ENCODE data around the gene CRB1.
"Not testable (repeated sequence)": the region's sequence is repeated elsewhere in the genome, so short reads cannot be mapped to it uniquely, and the experiment has no call there.

The CRB1 gene

DNA sequence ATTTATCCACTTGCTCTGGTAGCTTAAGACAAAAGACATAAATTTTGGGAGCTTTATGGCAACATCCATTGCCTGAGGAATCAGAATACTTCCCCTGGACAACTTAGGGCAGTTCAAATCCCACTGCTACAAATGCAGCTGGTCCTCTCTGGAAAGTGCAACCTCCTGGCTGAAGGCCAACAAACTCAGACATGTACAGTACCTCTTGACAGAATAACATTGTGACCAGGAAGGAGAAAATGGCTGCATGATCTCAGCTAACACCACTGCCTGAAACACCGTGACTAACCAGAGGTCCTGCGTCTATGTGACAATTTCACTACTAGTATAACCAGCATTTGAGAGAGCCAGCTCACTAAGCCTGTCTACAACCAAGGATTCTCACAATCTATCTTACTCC is 218.9 kb downstream of the CRB1 start:
- no peak overlapping the region for H3K4me3 ChIP-seq (ENCODE audit: low read length in 2 of 2)
- H3K36me3 ChIP-seq (ENCODE audit: control insufficient read depth in 2 of 2, insufficient read depth in 2 of 2, low read length in 2 of 2), result no peaks in the 10 kb centered on the region

DNA sequence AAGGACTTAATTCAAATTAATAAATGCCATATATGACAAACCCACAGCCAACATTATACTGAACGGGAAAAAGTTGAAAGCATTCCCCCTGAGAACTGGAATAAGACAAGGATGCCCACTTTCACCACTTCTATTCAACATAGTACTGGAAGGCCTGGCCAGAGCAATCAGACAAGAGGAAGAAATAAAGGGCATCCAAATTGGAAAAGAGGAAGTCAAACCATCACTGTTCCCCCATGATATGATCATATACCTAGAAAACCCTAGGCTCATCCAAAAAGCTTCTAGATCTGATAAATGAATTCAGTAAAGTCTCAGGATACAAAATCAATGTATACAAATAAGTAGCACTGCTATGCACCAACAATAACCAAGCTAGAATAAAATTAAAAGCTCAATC is 223.5 kb downstream of the CRB1 start:
- H3K9me3 ChIP-seq (ENCODE audit: control insufficient read depth in 2 of 2, low read length in 2 of 2); H3K4me1 ChIP-seq (ENCODE audit: control insufficient read depth in 2 of 2, insufficient read depth in 2 of 2, low read length in 2 of 2); H3K27me3 ChIP-seq (ENCODE audit: control insufficient read depth in 2 of 2, insufficient read depth in 2 of 2, low read length in 2 of 2); H3K4me3 ChIP-seq (ENCODE audit: low read length in 2 of 2); H3K9ac ChIP-seq (ENCODE audit: low read depth in 1 of 2, low read length in 2 of 2); H3K27ac ChIP-seq (ENCODE audit: low read depth in 2 of 2, low read length in 2 of 2); H3K36me3 ChIP-seq (ENCODE audit: control insufficient read depth in 2 of 2, insufficient read depth in 2 of 2, low read length in 2 of 2): not testable (repeated sequence)

More for the DNA sequence above, 218.9 kb downstream of the CRB1 start:
- H3K9me3 ChIP-seq (ENCODE audit: control insufficient read depth in 2 of 2, low read length in 2 of 2), result no peaks in the 10 kb centered on the region
- H3K9ac ChIP-seq (ENCODE audit: low read depth in 1 of 2, low read length in 2 of 2), result no peak overlapping the region
- H3K4me1 ChIP-seq (ENCODE audit: control insufficient read depth in 2 of 2, insufficient read depth in 2 of 2, low read length in 2 of 2), result no peaks in the 10 kb centered on the region
- H3K27me3 ChIP-seq (ENCODE audit: control insufficient read depth in 2 of 2, insufficient read depth in 2 of 2, low read length in 2 of 2), result no peaks in the 10 kb centered on the region
- no peak overlapping the region for H3K27ac ChIP-seq (ENCODE audit: low read depth in 2 of 2, low read length in 2 of 2)

DNA sequence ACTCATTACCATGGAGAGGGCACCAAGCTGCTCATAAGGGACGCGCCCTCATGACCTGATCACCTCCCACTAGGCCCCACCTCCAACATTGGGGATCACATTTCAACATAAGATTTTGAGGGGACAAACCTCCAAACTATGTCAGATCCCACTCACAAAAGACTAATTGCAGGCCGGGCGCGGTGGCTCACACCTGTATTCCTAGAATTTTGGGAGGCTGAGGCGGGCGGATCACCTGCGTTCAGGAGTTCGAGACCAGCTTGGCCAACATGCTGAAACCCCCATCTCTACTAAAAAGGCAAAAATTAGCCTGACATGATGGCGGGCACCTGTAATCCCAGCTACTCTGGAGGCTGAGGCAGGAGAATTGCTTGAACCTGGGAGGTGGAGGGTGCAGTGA is 228.7 kb downstream of the CRB1 start:
- H3K9ac ChIP-seq (ENCODE audit: low read depth in 1 of 2, low read length in 2 of 2), result no peak overlapping the region
- H3K4me1 ChIP-seq (ENCODE audit: control insufficient read depth in 2 of 2, insufficient read depth in 2 of 2, low read length in 2 of 2), result no peaks in the 10 kb centered on the region
- H3K27me3 ChIP-seq (ENCODE audit: control insufficient read depth in 2 of 2, insufficient read depth in 2 of 2, low read length in 2 of 2), result no peaks in the 10 kb centered on the region
- H3K27ac ChIP-seq (ENCODE audit: low read depth in 2 of 2, low read length in 2 of 2), result no peak overlapping the region
- H3K9me3 ChIP-seq (ENCODE audit: control insufficient read depth in 2 of 2, low read length in 2 of 2), result no peaks in the 10 kb centered on the region
- H3K4me3 ChIP-seq (ENCODE audit: low read length in 2 of 2), result no peak overlapping the region
- H3K36me3 ChIP-seq (ENCODE audit: control insufficient read depth in 2 of 2, insufficient read depth in 2 of 2, low read length in 2 of 2), result no peaks in the 10 kb centered on the region

DNA sequence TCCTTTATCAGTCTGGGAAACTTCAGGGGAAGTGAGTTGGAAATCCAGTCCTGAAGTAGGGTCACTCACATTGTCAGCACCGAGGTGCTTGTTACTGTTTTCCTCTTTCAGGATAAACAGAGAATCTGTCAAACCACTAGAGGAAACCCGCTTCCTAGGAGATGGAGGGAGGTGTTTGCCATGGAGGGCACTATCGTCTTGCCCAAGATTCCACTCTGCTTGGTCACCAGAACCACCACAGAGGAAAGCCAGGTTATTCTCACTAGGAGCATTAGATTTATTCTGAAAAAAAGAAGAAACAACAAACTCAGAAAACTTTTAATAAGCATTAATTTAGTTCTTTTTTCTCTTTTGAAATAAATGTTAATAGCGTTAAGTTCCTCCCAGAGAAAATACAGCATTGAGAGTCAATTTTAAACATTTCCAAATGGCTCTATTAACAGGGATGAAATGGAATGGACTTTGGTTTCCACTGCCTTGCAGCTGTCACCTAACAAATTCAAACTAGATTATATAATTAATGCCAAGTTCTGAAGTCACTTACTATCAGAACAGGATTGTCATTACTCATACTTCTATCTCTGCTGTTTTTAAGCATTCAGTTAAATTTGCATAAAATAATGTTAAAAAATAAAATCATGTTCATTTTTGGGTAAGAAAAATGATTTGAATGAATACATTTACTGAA is 242.8 kb downstream of the CRB1 start:
- Histone ChIP-seq H3K27ac (ENCODE audit: low read depth in 2 of 2, low read length in 2 of 2) (no peak overlapping the region), H3K36me3 (ENCODE audit: control insufficient read depth in 2 of 2, insufficient read depth in 2 of 2, low read length in 2 of 2) (peaks cover 15 to 16% of the 10 kb centered on the region in 2 donors), H3K9me3 (ENCODE audit: control insufficient read depth in 2 of 2, low read length in 2 of 2) (no peaks in the 10 kb centered on the region), H3K9ac (ENCODE audit: low read depth in 1 of 2, low read length in 2 of 2) (no peak overlapping the region), H3K4me3 (ENCODE audit: low read length in 2 of 2) (no peak overlapping the region), H3K4me1 (ENCODE audit: control insufficient read depth in 2 of 2, insufficient read depth in 2 of 2, low read length in 2 of 2) (no peaks in the 10 kb centered on the region), H3K27me3 (ENCODE audit: control insufficient read depth in 2 of 2, insufficient read depth in 2 of 2, low read length in 2 of 2) (no peaks in the 10 kb centered on the region)

DNA sequence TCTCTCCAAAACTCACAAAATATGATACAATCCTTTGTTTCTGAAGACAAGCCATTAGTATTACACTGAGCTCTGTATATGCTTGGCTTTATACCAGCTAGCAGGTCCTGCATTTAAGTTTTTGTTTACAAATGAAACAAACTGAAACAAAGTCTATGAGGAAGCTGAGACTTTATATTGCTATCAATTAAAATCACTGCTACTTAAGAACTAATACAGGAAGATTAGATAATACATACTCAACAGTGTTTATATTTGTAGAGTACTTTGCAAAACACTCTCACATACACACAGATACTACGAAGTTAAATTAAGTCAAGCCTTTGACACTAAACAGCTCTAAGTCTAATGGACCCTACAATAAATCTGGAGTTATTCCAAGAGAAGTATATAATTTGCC is 247.4 kb downstream of the CRB1 start:
- no peaks in the 10 kb centered on the region for H3K27me3 ChIP-seq (ENCODE audit: control insufficient read depth in 2 of 2, insufficient read depth in 2 of 2, low read length in 2 of 2)
- H3K9ac ChIP-seq (ENCODE audit: low read depth in 1 of 2, low read length in 2 of 2), result no peak overlapping the region
- H3K4me3 ChIP-seq (ENCODE audit: low read length in 2 of 2), result no peak overlapping the region
- H3K36me3 ChIP-seq (ENCODE audit: control insufficient read depth in 2 of 2, insufficient read depth in 2 of 2, low read length in 2 of 2), result peaks cover 7 to 14% of the 10 kb centered on the region in 2 donors
- H3K4me1 ChIP-seq (ENCODE audit: control insufficient read depth in 2 of 2, insufficient read depth in 2 of 2, low read length in 2 of 2), result no peaks in the 10 kb centered on the region
- no peak overlapping the region for H3K27ac ChIP-seq (ENCODE audit: low read depth in 2 of 2, low read length in 2 of 2)
- H3K9me3 ChIP-seq (ENCODE audit: control insufficient read depth in 2 of 2, low read length in 2 of 2), result no peaks in the 10 kb centered on the region

DNA sequence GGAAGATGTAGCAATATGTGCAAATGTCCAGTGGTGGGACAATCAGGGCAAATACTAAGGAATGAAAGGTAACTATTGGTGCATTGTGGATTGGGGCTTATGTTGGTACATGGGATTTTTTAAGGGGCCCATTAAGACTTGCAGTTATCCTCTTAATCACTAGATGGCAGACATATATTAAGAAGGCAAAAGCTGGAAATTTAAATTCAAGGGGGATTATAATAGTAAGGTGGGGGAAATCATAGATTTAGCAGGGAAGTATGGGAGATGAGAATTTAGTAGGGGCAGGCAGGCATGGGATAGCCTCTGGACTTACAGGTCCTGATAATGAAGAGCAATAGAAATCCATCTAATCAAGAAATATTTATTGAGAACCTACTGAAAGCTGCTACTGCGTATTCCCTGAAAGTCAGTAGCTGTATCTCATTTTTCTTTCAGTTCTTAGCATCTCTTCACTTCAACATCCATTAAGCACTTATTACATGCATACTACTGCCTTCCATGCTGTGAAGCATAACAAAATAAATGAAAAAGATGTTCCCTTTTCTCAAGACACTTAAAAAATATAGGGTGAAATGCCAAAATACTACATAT is 251.8 kb downstream of the CRB1 start:
- Histone ChIP-seq H3K4me1 (ENCODE audit: control insufficient read depth in 2 of 2, insufficient read depth in 2 of 2, low read length in 2 of 2) (no peaks in the 10 kb centered on the region), H3K27me3 (ENCODE audit: control insufficient read depth in 2 of 2, insufficient read depth in 2 of 2, low read length in 2 of 2) (no peaks in the 10 kb centered on the region), H3K9ac (ENCODE audit: low read depth in 1 of 2, low read length in 2 of 2) (no peak overlapping the region), H3K27ac (ENCODE audit: low read depth in 2 of 2, low read length in 2 of 2) (no peak overlapping the region), H3K4me3 (ENCODE audit: low read length in 2 of 2) (no peak overlapping the region), H3K36me3 (ENCODE audit: control insufficient read depth in 2 of 2, insufficient read depth in 2 of 2, low read length in 2 of 2) (no peaks in the 10 kb centered on the region), H3K9me3 (ENCODE audit: control insufficient read depth in 2 of 2, low read length in 2 of 2) (no peaks in the 10 kb centered on the region)

DNA sequence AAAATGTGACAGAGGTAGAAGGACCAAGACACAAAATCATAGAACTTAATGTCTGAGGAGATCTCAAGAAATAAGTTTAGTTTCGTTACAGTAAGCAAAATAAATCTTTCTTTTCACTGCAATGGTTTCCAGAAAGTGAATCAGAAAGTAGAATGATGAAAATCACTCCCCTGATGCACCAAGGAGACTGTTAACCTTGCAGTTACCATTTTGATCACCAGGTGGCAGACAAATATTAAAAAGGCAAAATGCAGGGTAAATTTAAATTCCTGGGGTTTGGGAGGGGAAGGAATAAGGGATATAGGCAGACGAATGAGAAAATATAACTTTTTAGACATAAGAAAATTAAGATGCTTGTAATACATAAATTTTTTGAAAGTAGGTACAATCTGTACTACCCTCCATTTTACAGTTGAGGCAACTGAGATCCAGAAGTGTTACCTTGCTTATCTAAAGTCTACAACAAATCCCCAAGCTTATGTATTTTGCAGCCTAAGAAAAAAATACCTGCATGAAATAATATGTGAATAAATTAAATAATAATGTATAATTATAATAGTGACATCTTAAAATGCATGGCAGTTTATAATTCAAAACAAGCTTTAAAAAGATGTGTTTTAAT is 253.2 kb downstream of the CRB1 start:
- Histone ChIP-seq H3K9ac (ENCODE audit: low read depth in 1 of 2, low read length in 2 of 2) (no peak overlapping the region), H3K27ac (ENCODE audit: low read depth in 2 of 2, low read length in 2 of 2) (no peak overlapping the region), H3K4me1 (ENCODE audit: control insufficient read depth in 2 of 2, insufficient read depth in 2 of 2, low read length in 2 of 2) (no peaks in the 10 kb centered on the region), H3K36me3 (ENCODE audit: control insufficient read depth in 2 of 2, insufficient read depth in 2 of 2, low read length in 2 of 2) (no peaks in the 10 kb centered on the region), H3K27me3 (ENCODE audit: control insufficient read depth in 2 of 2, insufficient read depth in 2 of 2, low read length in 2 of 2) (no peaks in the 10 kb centered on the region), H3K4me3 (ENCODE audit: low read length in 2 of 2) (no peak overlapping the region), H3K9me3 (ENCODE audit: control insufficient read depth in 2 of 2, low read length in 2 of 2) (no peaks in the 10 kb centered on the region)

DNA sequence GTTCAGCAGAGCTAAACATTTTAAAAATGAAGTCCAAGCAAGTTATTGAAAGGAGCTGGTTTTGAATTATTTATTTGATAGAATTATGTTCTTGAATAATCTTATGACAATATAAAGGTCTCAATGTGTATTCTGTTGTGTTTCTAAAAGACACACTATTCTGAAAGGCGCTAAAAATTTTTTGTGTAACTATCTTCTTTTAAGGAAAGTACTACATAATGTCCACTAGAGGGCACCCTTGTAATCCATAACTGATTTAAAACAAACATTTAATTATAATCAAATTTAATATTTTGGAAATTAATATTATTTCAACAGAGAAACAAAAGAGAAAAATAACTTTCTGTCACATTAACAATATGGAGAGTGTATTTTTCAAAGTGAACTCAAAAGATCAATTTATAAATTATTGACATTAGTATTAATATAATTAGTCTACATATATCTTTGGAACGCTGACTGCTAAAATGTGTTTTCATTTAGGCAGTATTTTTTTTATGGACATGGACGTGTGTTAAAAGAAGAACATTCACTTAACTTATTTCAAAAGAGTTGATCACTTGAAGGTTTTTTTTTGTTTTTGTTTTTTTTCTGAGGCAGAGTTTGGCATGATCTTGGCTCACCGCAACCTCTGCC is 258.8 kb downstream of the CRB1 start:
- no peak overlapping the region for H3K27ac ChIP-seq (ENCODE audit: low read depth in 2 of 2, low read length in 2 of 2)
- H3K9ac ChIP-seq (ENCODE audit: low read depth in 1 of 2, low read length in 2 of 2), result no peak overlapping the region
- no peak overlapping the region for H3K4me3 ChIP-seq (ENCODE audit: low read length in 2 of 2)
- H3K36me3 ChIP-seq (ENCODE audit: control insufficient read depth in 2 of 2, insufficient read depth in 2 of 2, low read length in 2 of 2), result no peaks in the 10 kb centered on the region
- H3K9me3 ChIP-seq (ENCODE audit: control insufficient read depth in 2 of 2, low read length in 2 of 2), result no peaks in the 10 kb centered on the region
- no peaks in the 10 kb centered on the region for H3K4me1 ChIP-seq (ENCODE audit: control insufficient read depth in 2 of 2, insufficient read depth in 2 of 2, low read length in 2 of 2)
- no peaks in the 10 kb centered on the region for H3K27me3 ChIP-seq (ENCODE audit: control insufficient read depth in 2 of 2, insufficient read depth in 2 of 2, low read length in 2 of 2)
